HEK293 (cell line): ENCODE measurements around the gene SRSF4.
A peak's percentile ranks its signal among the peaks of the same experiment; 100 is the strongest.

Source experiments
- CTCF ChIA-PET: fragments of 350-600 bp; formaldehyde crosslinking; extraction: SDS; loops from one replicate; lab custom pipeline; 2021; ENCODE audit warnings: antibody characterized with exemption; lab: Yijun Ruan, JAX
- POLR2A ChIA-PET: fragments of 300-600 bp; formaldehyde crosslinking; extraction: SDS; loops from one replicate; lab custom pipeline; 2020; ENCODE audit warnings: antibody characterized with exemption, inconsistent platforms; lab: Yijun Ruan, JAX
- H3K27ac ChIP-seq: fragments of 200-500 bp; sonication (Bioruptor generic); 2 replicates; pipeline ENCODE4 v1.5.1; 2014; ENCODE audit warnings: low read depth, low read length, control low read depth, inconsistent platforms; ENCODE audit errors: extremely low read depth
- H3K36me3 ChIP-seq, 2 experiments: fragments of 200-500 bp in 1 of 2; sonication (Bioruptor generic) in 1 of 2; 1 replicate in 1 of 2; 2 replicates in 1 of 2; pipeline ENCODE4 v1.5.1; 2014 to 2017; ENCODE audit warnings: inconsistent platforms in 2 of 2, low read length in 2 of 2; ENCODE audit not compliant: control insufficient read depth in 2 of 2, insufficient read depth in 1 of 2
- H3K4me1 ChIP-seq: fragments of 200-500 bp; sonication (Bioruptor generic); 2 replicates; pipeline ENCODE4 v1.5.1; 2014; ENCODE audit warnings: mild to moderate bottlenecking, low read length, inconsistent platforms; ENCODE audit not compliant: control insufficient read depth, insufficient read depth
- H3K4me3 ChIP-seq: 2 replicates; pipeline ENCODE4 v1.5.1; 2011; ENCODE audit warnings: low read depth, mild to moderate bottlenecking, control low read depth, low read length, moderate library complexity
- H3K9me3 ChIP-seq: fragments of 200-500 bp; sonication (Bioruptor generic); 2 replicates; pipeline ENCODE4 v1.5.1; 2014; ENCODE audit warnings: low read depth, low read length, inconsistent platforms; ENCODE audit not compliant: control insufficient read depth, insufficient read depth
- CTCF ChIP-seq: fragments of 450-650 bp; formaldehyde crosslinking; IDR thresholded peaks from 2 replicates; pipeline ENCODE4 v1.5.1; 2016; ENCODE audit warnings: missing biosample characterization, missing genetic modification characterization
- GLI2 ChIP-seq: fragments of 450-650 bp; formaldehyde crosslinking; IDR thresholded peaks from 2 replicates; pipeline ENCODE4; 2017; ENCODE audit warnings: missing biosample characterization, missing genetic modification characterization, low read depth, borderline replicate concordance
- MZF1 ChIP-seq: fragments of 450-650 bp; formaldehyde crosslinking; IDR thresholded peaks from 2 replicates; pipeline ENCODE4 v1.5.1; 2017; ENCODE audit warnings: missing biosample characterization, missing genetic modification characterization, borderline replicate concordance
- PRDM6 ChIP-seq: fragments of 450-650 bp; formaldehyde crosslinking; IDR thresholded peaks from 2 replicates; pipeline ENCODE4 v1.5.1; 2017; ENCODE audit warnings: missing biosample characterization, missing genetic modification characterization
- SCRT2 ChIP-seq: fragments of 450-650 bp; formaldehyde crosslinking; IDR thresholded peaks from 2 replicates; pipeline ENCODE4 v1.5.1; 2016; ENCODE audit warnings: missing biosample characterization, missing genetic modification characterization
- TRIM28 ChIP-seq: IDR thresholded peaks from 2 replicates; pipeline ENCODE4 v1.6.1; 2011; ENCODE audit warnings: low read length, control low read depth, borderline replicate concordance
- ZBTB11 ChIP-seq: fragments of 450-650 bp; formaldehyde crosslinking; conservative IDR thresholded peaks from 2 replicates; pipeline ENCODE4 v1.5.1; 2016; ENCODE audit warnings: low read depth, missing biosample characterization, missing genetic modification characterization
- ZNF10 ChIP-seq: fragments of 450-650 bp; formaldehyde crosslinking; IDR thresholded peaks from 2 replicates; pipeline ENCODE4 v1.5.1; 2017; ENCODE audit warnings: missing biosample characterization, missing genetic modification characterization
- ZNF211 ChIP-seq: fragments of 450-650 bp; formaldehyde crosslinking; IDR thresholded peaks from 2 replicates; pipeline ENCODE4 v1.5.1; 2016; ENCODE audit warnings: low read depth, missing biosample characterization, missing genetic modification characterization
- ZNF398 ChIP-seq: fragments of 450-650 bp; formaldehyde crosslinking; IDR thresholded peaks from 2 replicates; pipeline ENCODE4 v1.5.1; 2017; ENCODE audit warnings: missing biosample characterization, missing genetic modification characterization
- ZNF555 ChIP-seq: fragments of 450-650 bp; formaldehyde crosslinking; conservative IDR thresholded peaks from 2 replicates; pipeline ENCODE4 v1.5.1; 2017; ENCODE audit warnings: missing biosample characterization, mild to moderate bottlenecking, missing genetic modification characterization, inconsistent platforms
- ZNF561 ChIP-seq: fragments of 450-650 bp; IDR thresholded peaks from 2 replicates; pipeline ENCODE4 v1.5.1; 2018; ENCODE audit warnings: missing biosample characterization, missing genetic modification characterization, borderline replicate concordance
- ZNF704 ChIP-seq: fragments of 450-650 bp; formaldehyde crosslinking; IDR thresholded peaks from 2 replicates; pipeline ENCODE4 v1.5.1; 2016; ENCODE audit warnings: missing biosample characterization, missing genetic modification characterization

Gene SRSF4

GRCh38 chr1:29177022-29177705 is 4.5 kb downstream of the SRSF4 start:
- CTCF ChIA-PET = interaction anchor here (0.5 to 0.7 kb wide), 2 partner anchors 59 to 1371 kb away, joined by 3 to 4 read pairs; no protein-coding TSS in a partner anchor
- POLR2A ChIA-PET = interaction anchor here (0.7 kb wide), 1 partner anchor 1661 kb away, joined by 3 read pairs; no protein-coding TSS in a partner anchor
- no peak overlapping the region for H3K4me3 ChIP-seq
- peaks cover 0 to 22% of the 10 kb centered on the region in 2 experiments; a peak in 2 of 3 replicates for H3K36me3 ChIP-seq
- peaks cover 6% of the 10 kb centered on the region; the same call in 1 of the 2 replicates for H3K4me1 ChIP-seq
- H3K27ac ChIP-seq = peak overlapping the region; percentile 1; the same call in 1 of the 2 replicates
- no peak for TF ChIP-seq ZNF561 (tag by site-specific recombination)
- TF ChIP-seq ZBTB11 (tag by site-specific recombination) = 0 out of 2 replicates have a peak, but pooled peaks have one; percentile 13
- TF ChIP-seq GLI2 (tag by site-specific recombination) = no peak
- no peak for TF ChIP-seq ZNF398
- 0 out of 2 replicates have a peak, but pooled peaks have one; percentile 8 for TF ChIP-seq SCRT2 (tag by site-specific recombination)
- no peaks in the 10 kb centered on the region for H3K9me3 ChIP-seq

- no peak overlapping the region for H3K4me3 ChIP-seq
- H3K36me3 ChIP-seq = peaks cover 0 to 22% of the 10 kb centered on the region in 2 experiments; a peak in 2 of 3 replicates
- CTCF ChIA-PET = interaction anchor here (0.7 kb wide), 1 partner anchor 59 kb away, joined by 3 read pairs; no protein-coding TSS in a partner anchor
- POLR2A ChIA-PET = interaction anchor here (0.7 kb wide), 1 partner anchor 1660 kb away, joined by 3 read pairs; no protein-coding TSS in a partner anchor
- no peaks in the 10 kb centered on the region for H3K9me3 ChIP-seq
- no peak overlapping the region for H3K27ac ChIP-seq
- peaks cover 9% of the 10 kb centered on the region for H3K4me1 ChIP-seq
- TF ChIP-seq TRIM28 (no peak), ZNF10 (tag by site-specific recombination) (0 out of 2 replicates have a peak, but pooled peaks have one; percentile 35), ZNF211 (tag by site-specific recombination) (no peak), ZNF704 (no peak), MZF1 (tag by site-specific recombination) (no peak), CTCF (tag by site-specific recombination) (no peak), PRDM6 (peak; percentile 15; the same call in 1 of the 2 replicates), ZNF555 (tag by site-specific recombination) (no peak)
- TF ChIP-seq, all 188 proteins: peak for 2
Observed at GRCh38 chr1:29176576-29176975, 5.1 kb downstream of the SRSF4 start.
